Stimulated activated CD4-positive, alpha-beta T cell treated with anti-CD3 and anti-CD28 coated beads, Interleukin-15, amount 100 ng/mL, for 24 hours (primary cell): ENCODE results near the gene DIDO1.

ENCODE experiments used
- DNase-seq: peaks from one replicate; pipeline ENCODE4 v3.0.0-alpha.2; 2020

DIDO1 gene

DNA sequence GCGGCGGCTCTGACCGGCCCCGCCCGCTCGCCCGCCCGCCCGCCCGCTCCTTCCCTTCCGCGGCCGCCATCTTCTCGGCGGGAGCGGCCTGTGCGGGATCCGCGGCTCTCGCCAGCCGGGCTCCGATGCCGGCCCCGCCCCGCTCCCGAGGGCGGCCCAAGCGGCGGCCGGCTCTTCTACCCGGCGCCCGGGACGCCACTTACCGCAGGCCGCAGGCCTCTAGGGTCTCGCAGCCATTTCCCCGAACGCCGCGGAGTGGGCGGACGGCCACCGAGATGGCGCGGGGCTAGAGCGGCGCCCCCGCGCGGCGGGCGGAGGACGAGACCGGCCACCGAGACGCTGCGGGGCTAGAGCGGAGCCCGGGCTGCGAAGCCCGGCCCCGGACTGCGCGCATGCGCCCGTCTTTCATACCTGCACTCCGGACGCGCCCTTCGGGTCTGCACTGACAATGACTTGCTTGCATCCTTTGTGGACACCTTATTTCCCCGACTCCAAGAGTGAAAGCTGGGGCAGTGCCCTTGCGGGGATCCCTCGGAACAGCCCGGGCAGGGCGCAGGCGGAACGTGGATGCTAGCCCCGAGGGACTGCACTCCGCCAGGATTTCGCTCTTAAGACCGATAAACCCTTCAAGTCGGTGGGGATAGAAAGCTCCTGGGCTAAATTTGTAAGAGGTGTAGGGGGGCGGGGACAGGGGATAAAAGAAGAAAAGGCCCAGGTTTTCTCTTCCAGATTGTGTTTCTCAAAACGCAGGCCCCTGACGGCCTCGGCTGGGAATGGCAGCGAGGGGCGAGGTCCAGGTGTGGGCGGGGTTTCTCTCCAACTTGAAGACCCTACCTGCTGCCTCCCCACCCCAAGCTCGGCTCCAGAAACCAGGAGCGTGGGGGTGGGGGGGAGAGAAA lies at the start of gene DIDO1:
TSS of gene DIDO1 (minus strand) at position 277 of the 899 bp plus-strand sequence.
- peak; percentile 93 for DNase-seq

DNA sequence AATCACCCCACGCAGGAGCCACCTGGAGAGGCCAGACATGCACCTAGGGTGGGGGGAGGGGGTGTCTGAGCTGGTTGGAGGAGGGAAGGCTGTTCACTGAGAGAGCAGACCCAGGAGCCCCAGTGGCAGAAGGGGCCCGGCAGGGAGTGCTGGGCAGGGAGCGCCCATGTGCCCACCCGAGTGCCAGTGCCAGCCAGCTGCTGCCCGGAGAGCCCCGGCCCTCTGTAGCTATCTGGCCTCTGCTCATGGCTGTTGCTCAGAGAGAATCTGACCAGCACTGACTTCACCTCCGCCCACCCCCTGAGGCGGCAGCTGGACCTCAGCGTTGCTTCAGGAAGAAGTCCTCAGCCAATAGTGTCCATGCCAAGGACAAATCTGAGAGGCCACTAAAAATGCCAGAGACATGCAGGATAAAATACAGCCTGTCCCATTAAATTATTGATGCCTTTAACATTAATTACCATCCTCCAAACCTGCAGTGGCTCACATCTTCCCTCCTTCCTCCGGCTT lies 49.0 kb upstream of the DIDO1 start:
- no peak for DNase-seq

DNA sequence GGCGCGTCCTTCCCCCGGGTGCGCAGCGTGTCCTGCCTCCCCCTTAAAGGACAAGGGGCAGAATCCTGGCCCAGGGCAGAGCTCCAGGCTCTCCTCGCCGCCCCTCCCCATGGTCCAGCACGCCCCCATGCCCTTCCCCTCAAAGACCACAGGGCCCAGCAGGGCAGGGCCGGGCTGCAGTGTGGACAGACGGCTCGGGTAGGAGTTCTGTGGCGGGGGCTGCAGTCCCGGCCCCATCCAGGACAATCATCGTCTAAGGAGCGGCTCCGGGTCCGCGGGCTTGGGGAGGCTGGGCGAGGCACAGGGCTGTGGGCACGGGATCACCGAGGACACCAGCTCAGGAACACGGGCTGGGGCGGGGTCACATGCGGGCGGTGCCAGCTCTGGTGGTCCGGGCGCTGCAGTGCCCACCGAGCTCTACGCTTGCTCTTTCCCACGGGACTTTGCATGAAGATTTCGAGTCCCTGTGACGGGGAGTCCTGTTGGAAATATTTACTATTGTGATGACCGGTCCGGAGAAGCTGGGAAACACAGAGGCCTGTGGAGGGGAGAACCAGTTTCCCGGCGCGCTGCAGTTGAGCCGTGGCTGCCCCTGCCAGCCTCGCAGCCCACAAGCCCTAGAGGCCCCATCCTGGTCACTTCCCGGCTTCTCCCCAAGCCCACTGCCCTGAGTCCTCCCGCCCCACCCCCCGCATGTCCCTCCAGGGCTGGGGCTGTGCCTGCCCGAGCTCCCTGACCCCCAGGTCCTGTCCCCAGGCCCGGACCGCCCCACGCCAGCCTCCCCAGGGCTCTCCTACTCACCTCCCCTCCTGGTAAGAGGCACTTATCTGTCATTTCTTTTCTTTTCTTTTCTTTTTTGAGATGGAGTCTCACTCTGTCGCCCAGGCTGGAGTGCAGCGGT lies 46.8 kb upstream of the DIDO1 start:
- DNase-seq = no peak

DNA sequence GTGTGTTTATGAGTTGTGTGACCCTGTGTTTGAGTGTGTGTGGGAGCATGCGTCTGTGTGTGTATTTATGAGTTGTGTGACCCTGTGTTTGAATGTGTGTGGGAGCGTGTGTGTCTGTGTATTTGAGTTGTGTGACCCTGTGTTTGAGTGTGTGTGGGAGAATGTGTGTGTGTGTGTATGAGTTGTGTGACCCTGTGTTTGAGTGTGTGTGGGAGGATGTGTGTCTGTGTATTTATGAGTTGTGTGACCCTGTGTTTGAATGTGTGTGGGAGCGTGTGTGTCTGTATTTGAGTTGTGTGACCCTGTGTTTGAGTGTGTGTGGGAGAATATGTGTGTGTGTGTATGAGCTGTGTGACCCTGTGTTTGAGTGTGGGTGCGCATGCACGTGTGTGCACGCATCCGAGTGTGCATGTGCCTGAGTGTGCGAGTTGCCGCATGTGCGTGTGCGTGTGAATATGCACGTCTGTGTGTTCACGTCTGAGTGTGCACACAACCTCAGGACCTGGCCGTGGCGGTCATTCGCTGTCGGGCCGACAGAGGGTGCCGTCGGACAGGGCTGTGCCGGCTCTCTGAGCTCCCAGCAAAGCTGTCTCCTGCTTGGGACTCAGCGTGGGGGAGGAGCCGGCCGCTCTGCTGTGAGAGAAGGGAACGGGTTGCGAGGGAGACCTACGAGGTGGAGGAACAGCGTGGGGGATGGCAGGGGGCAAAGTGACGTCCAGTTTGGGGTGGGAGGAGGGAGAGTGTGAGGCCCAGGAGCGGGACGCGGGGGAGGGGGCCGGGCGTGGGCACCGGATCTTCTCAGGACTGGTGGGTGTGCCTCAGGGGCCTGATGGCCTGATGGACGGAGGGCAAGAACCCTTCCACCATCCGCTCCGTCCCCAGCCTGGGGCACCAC lies 45.9 kb upstream of the DIDO1 start:
- peak; percentile 92 for DNase-seq

DNA sequence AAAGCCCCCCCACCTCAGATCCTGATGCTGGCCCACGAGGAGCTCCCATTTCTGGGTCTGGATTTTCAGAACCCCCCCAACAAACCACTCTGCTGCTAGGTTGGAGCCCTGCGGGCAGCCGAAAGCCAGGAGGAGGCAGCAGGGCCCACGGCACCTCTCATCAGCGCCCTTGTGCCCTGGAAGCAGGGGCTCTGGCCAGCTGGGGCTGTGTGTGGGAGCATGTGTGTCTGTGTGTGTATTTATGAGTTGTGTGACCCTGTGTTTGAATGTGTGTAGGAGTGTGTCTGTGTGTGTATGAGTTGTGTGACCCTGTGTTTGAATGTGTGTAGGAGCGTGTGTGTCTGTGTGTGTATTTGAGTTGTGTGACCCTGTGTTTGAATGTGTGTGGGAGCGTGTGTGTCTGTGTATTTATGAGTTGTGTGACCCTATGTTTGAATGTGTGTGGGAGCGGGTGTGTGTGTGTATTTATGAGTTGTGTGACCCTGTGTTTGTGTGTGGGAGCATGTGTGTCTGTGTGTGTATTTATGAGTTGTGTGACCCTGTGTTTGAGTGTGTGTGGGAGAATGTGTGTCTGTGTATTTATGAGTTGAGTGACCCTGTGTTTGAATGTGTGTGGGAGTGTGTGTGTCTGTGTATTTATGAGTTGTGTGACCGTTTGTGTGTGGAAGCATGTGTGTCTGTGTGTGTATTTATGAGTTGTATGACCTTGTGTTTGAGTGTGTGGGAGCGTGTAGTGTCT lies 45.1 kb upstream of the DIDO1 start:
- no peak for DNase-seq

DNA sequence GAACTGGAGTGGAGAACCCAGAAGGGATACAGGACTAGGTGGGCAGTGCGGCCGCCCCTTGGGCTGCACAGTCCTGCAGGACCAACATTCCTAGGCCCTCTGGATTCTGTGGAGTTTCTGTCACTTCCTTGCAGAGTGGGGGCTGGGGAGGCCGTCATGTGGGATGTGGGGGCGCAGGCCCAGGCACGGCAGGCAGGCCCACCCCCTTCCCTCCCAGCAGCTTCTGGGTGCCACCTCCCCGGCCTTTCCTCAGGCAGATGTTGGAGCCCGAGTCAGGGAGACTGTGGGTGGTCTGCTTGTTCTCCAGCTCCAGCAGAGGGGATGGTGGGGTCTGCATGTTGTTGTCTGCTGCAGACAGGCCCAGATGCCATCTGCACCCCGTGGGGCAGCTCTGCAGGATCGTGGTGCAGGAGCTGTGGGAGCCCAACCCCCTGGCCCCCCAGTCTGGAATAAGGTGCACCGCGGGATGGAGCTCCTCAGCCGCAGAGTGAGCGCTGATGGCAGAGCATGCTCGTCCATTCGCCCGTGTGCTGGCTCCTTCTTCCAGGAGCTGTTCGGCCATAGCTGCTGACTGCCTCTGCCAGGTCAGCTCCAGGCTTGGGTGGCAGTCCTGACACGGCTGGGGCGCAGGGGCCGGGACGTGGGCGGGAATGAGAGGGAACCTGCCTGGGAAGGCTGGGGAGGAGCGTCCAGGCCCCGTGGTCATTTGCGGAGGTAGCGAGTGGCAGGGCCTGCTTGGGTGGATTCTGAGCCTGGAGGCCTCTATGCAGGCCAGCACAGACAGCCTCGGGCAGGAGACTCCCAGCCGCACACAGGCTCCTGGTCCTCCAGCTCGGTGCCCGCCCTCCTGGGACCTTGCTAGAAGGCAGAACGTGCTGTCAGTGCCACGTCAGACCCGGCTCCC lies 44.3 kb upstream of the DIDO1 start:
- no peak for DNase-seq

DNA sequence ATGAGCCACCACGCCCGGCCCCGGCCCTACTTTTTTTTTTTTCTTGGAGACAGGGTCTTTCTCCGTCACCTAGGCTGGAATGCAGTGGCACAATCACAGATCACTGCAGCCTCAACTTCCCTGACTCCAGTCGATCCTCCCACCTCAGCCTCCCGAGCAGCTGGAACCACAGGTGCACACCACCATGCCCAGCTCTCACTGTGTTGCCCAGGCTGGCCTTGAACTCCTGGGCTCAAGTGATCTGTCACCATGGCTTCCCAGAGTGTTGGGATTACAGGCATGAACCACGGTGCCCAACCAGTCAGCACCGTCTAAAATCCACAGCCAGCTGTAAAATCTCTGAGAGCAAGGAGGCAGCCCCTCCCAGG lies 43.6 kb upstream of the DIDO1 start:
- no peak for DNase-seq

DNA sequence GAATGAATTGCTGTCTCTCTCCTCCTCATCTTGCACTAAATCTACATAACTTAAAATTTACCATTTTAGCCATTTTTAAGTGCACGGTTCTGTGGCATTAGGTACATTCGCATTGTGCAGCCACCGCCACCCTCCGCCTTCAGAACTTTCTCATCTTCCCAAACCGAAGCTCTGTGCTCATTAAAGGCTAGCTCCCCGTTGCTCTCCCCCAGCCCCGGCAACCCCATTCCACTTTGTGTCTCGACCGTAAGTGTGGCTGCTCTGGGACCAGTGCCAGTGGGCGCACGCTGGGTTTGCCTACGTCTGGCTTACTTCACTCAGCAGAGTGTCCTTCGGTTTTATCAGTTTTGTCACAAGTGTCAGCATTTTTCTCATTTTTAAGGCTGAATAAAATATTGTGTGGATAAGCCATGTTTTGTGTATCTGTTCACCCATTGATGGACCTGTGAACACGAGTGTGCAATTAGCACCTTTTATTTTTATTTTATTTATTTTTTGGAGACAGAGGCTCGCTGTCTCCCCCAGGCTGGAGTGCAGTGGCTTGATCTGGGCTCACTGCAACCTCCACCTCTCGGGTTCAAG lies 43.0 kb upstream of the DIDO1 start:
- no peak for DNase-seq

DNA sequence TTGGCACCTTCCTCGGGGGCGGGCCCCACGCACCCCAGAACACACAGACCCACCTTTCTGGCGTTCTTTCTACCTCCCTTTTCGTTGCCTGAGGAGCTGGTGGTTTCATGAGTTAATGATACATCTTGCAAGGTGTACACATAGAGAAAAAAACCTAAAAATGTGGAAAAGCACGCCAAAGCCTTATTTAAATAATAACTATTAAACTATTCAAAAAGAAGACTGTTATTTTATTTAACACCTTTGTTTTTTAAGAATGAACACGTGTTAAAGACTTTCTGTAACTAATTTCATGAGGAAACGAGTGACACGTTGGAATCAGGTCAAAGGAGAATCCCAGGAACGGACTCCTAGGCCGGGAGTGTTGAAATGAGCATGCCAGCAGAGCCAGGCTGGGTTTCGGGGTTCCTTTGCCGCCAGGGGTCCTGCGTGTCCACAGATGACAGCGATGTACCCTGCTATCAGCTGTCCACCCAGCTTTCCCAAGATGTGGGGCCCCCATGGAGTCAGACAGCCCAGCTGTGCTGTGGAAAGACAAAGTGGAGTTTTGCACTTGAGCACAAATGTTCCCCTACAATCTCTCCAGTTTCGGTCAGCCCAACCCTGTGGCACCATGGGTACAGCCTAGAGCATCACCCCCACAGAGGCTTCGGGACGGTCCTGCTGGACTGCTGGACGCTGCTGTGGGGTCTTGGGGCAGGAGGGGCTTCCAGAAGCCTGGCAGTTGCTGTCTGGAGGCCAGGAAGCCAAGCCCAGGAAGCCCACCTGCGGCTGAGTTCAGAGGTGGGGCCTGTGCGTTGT lies 42.3 kb upstream of the DIDO1 start:
- DNase-seq = no peak

DNA sequence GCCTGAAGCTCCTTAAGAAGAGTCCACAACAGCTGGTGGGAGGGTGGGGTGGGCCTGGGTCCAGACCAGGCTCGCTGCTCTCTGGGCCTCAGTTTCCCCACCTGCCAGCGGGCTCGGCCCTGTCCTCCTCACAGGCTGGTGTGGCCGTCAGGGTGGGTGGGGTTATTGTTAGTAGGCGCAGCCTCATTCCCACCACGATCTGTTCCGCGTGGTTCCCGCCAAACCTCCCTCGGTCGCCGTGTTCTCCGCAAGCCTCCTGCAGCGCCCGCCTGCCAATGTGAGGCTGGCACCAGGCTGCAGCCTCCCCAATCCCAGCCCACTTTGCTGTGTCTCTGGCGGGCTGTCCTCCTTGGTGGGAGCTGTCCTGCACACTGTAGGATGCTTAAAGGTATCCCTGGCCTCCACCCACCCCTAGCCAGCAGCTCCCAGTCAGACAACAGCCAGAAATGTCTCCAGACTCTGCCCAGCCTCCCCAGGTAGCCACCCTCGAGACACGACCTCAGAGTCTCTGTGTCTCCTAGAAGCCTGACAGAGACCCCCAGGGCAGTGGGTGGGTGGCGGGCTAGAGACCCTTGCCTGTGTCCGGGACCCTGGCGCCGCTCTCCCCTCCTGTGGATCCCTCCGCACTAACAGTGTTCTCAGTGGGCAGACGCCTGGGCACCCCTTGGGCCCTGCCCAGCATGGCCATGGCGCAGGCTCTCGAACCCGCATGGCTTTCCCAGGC lies 41.5 kb upstream of the DIDO1 start:
- no peak for DNase-seq

DNA sequence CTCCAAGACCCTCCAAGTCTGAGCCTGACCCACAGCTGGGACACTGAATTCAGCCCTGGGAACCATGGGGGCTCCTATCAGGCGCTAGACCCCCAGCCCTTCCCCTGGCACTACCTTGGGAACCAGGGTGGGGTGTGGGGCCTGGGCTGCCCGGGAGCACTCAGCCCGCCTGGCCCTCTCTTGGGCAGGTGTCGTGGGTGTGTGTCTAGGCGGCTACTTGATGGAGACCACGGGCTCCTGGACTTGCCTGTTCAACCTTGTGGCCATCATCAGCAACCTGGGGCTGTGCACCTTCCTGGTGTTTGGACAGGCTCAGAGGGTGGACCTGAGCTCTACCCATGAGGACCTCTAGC lies 40.8 kb upstream of the DIDO1 start:
- no peak for DNase-seq

DNA sequence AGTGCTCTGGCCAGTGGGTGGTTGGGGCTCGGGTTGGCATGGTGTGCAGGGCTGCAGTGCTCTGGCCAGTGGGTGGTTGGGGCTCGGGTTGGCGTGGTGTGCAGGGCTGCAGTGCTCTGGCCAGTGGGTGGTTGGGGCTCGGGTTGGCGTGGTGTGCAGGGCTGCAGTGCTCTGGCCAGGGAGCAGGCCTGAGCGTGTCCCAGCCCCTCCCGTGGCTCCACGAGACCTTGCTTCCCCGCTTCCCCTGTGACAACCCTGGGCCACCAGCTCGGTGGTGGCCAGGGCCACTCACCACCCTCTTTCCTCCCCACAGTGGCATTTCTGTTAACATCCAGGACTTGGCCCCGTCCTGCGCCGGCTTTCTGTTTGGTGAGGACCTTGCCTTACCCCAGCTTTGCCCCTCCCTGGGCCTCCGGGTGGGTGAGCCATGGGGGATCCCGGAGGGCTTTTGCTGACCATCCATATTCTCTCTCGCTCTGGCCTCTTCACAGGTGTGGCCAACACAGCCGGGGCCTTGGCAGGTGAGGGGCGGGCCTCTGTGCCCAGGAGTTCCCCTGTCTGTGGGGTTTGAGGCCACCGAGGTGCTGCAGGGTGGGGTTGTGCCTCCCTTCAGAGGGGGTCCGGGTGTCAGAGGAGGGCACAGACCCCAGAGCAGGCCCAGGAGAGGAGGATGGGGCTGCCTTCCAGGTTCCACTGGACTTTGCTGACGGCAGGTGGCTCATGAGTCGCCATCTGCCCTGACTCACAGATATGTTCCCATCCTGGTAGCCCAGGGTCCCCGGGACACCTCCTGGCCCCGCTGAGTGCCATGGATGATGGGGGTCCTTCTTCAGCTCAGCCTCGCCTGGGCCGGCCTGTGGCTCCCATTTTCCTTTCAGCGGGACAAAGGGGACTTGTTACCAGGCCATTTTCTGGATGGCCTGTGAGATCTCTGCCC lies 40.2 kb upstream of the DIDO1 start:
- no peak for DNase-seq

DNA sequence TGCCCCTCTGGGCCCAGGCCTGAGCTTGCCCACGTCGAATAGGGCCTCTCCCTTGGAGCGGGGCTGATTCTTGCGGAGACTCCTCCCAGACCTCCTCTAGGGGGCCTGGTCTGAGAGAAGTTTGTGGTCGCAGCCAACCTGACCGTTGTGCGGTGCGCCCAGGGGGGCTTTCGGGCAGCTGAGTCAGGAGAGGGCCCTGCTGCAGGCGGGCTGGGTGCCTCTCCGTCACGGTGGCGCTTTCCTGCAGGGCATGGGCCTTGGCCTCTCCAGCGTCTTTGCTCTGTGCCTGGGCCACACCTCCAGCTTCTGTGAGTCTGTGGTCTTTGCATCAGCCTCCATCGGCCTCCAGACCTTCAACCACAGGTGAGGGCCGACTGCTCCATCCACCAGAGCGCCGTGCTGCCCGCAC lies 39.1 kb upstream of the DIDO1 start:
- no peak for DNase-seq

DNA sequence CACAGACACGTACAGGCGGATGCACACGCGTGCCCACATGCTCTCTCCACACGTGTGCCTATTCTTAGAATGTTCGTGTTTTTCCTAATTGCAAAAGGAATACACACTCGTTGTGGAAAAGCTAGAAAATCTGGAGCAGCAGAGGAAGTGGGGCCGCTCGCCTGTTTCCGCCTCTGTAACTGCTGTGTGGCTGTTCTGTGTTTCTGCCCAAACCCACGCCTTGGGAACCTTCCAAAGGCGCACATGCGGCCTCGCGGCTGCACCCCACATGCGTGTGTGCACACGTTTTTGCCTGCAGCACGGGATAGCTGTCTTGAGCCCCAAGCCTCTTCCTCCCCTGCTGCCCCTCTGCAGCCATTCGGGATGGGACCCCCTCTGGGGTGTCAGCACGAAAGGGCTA lies 38.4 kb upstream of the DIDO1 start:
- DNase-seq = no peak

DNA sequence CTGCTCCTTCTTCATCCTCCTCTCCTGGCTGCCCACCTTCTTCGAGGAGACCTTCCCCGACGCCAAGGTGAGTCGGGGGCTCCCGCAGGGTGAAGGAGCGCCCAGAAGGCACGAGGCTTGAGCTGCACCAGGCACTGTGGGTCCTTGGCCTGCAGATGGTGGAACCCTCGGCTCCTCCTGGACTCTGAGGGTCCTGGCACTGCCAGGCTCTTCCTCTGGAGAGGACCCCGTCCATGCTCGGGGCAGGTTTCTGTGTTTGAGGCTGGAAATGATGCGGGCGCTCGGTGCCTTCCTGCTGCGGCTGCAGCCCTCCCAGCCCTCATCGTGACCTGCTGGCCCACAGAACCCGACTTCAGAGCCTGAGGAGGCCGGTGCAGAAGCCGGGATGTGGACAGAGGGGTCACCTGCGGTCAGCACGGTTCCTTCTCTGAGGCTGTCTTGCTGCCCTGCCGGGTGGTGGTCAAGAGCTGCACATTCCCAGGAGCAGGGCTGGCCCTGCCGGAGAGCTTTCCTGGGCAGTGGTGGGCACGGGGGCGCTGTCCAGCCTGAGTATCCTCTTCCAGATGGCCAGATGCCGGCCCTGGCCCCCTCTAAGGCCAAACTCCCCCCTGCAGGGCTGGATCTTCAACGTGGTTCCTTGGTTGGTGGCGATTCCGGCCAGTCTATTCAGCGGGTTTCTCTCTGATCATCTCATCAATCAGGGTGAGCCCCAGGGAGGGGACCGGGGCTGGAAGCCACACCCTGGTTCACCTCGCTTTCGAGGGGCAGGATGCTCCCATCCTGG lies 37.5 kb upstream of the DIDO1 start:
- no peak for DNase-seq

DNA sequence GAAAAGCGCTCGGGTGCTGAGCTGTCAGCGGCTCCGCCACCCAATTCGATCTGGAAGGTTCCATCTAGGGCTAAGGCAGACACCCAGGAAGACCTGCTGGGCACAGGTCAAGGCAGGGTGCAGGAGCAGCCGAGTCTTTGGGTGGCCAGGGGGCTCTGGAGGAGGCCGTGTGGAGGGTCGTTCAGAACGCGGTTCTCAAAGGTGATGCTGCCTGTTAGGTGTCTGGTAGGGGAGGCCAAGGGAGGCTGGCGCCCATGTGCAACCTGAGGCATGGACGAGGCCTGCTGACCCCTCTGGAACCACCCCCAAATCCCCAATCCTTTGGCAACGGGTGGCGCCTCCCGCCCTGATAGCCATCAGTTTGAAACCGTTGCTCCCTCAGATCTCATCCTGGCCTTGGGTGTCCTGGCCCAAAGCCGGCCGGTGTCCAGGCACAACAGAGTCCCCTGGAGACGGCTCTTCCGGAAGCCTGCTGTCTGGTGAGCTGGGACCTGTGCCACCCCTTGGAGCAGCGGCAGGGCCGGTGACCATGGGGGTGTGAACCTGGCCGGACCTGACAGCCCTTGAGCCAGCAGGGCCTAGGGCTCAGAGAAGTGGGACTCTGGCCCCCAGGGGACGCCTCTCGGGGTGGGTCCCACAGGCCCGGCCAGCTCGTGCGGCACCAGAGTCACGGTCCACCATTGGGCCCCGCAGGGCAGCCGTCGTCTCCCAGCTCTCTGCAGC lies 36.7 kb upstream of the DIDO1 start:
- DNase-seq = no peak
